HepG2 (cell line): ENCODE data around the gene HSPA1A. TPM values are rescaled to one million over a fixed set of nuclear protein-coding genes. Genes with fewer than 3 reads are reported as not detected.
"Not testable (repeated sequence)": the region's sequence is repeated elsewhere in the genome, so short reads cannot be mapped to it uniquely, and the experiment has no call there.

ENCODE experiments used
- ATAC-seq: fragments of 200-7000 bp; cut with Tn5 transposase; 3 replicates; pipeline ENCODE4 v1.9.1; 2020; ENCODE audit warnings: mild to moderate bottlenecking, moderate library complexity
- BruUV-seq: library from RNA; stranded (reverse); fragments of 400-500 nt; replicated peaks from 2 replicates; lab custom pipeline; 2021; lab: Mats Ljungman, UMichigan
- CTCF ChIA-PET: fragments of 300-600 bp; formaldehyde crosslinking; extraction: SDS; loops from one replicate; lab custom pipeline; 2021; ENCODE audit warnings: low total read pairs, inconsistent platforms, low intra/inter-chr PET ratio; lab: Yijun Ruan, JAX
- POLR2A ChIA-PET: fragments of 350-600 bp; sonication (Branson Sonifier 250); formaldehyde crosslinking; loops from one replicate; lab custom pipeline; 2020; ENCODE audit warnings: antibody characterized with exemption, inconsistent platforms; lab: Yijun Ruan, JAX
- DNase-seq: peaks from one replicate; pipeline ENCODE4 v3.0.0-alpha.2; 2015; ENCODE audit warnings: low spot score
- FAIRE-seq: peaks from 3 replicates; lab custom pipeline; 2011; peaks lifted over from hg19 to GRCh38; lab: Jason Lieb, UNC
- H2AFZ ChIP-seq: one replicate; pipeline ENCODE4 v1.6.1; 2011; ENCODE audit warnings: low read length, inconsistent platforms
- H3K27ac ChIP-seq: fragments of 300-600 bp; 3 replicates; pipeline ENCODE4 v1.8.0; 2011; ENCODE audit warnings: mixed run types, mild to moderate bottlenecking, mixed read lengths, low read length, inconsistent platforms; ENCODE audit not compliant: insufficient read depth; ENCODE audit errors: extremely low read length
- H3K27me3 ChIP-seq, 2 experiments: fragments of 200-600 bp in 1 of 2; 2 replicates in 1 of 2; 3 replicates in 1 of 2; pipeline versions ENCODE4 v1.6.0 to v1.8.0; 2011; ENCODE audit warnings: low read length in 2 of 2, mild to moderate bottlenecking in 2 of 2, moderate library complexity in 2 of 2, inconsistent platforms in 1 of 2; ENCODE audit not compliant: insufficient read depth in 2 of 2, control insufficient read depth in 1 of 2
- H3K36me3 ChIP-seq, 2 experiments: fragments of 200-600 bp in 1 of 2; replicated peaks in 1 of 2; 2 replicates in 1 of 2; 3 replicates in 1 of 2; pipeline versions ENCODE4 v1.5.1 to v1.8.0; 2011; ENCODE audit warnings: low read length in 2 of 2, inconsistent platforms in 1 of 2; ENCODE audit not compliant: insufficient read depth in 2 of 2, control insufficient read depth in 1 of 2
- H3K4me1 ChIP-seq: 2 replicates; pipeline ENCODE4 v1.5.1; 2012; ENCODE audit warnings: low read length, inconsistent platforms; ENCODE audit not compliant: insufficient read depth
- H3K4me2 ChIP-seq: 2 replicates; pipeline ENCODE4 v1.6.0; 2011; ENCODE audit warnings: low read depth, low read length, inconsistent platforms
- H3K4me3 ChIP-seq, 3 experiments: fragments of 200-600 bp in 1 of 3; sonication (generic), shearing (Covaris generic) in 1 of 3; replicated peaks in 1 of 3; 2 replicates each; pipeline ENCODE4 v1.5.1; 2011 to 2016; ENCODE audit warnings: low read length in 3 of 3, inconsistent platforms in 2 of 3, low read depth in 2 of 3, mild to moderate bottlenecking in 2 of 3, control low read depth in 1 of 3, mixed read lengths in 1 of 3; ENCODE audit not compliant: insufficient read depth in 1 of 3
- H3K79me2 ChIP-seq: one replicate; pipeline ENCODE4 v1.6.1; 2011; ENCODE audit warnings: low read length, inconsistent platforms; ENCODE audit not compliant: insufficient read depth
- H3K9ac ChIP-seq: 2 replicates; pipeline ENCODE4 v1.6.0; 2011; ENCODE audit warnings: mild to moderate bottlenecking, low read depth, low read length, inconsistent platforms; ENCODE audit not compliant: insufficient read depth
- H3K9me3 ChIP-seq: 2 replicates; pipeline ENCODE4 v1.5.1; 2012; ENCODE audit warnings: mild to moderate bottlenecking, low read length
- H4K20me1 ChIP-seq: 2 replicates; pipeline ENCODE4 v1.6.0; 2011; ENCODE audit warnings: inconsistent platforms, mild to moderate bottlenecking, low read length, moderate library complexity; ENCODE audit not compliant: insufficient read depth
- AGO1 ChIP-seq: fragments of 200-400 bp; formaldehyde crosslinking; IDR thresholded peaks from 2 replicates; pipeline ENCODE4 v1.6.1; 2017; ENCODE audit warnings: mild to moderate bottlenecking, low read depth, low read length, moderate library complexity; ENCODE audit not compliant: poor library complexity, severe bottlenecking
- ERF ChIP-seq: IDR thresholded peaks from 2 replicates; pipeline ENCODE4 v1.6.1; 2018; ENCODE audit warnings: missing biosample characterization, missing genetic modification reagents
- ZBTB38 ChIP-seq: sonication (generic); formaldehyde crosslinking; IDR thresholded peaks from 2 replicates; pipeline ENCODE4 v1.5.1; 2020; ENCODE audit warnings: mild to moderate bottlenecking, missing genetic modification reagents
- ZNF121 ChIP-seq: sonication (generic); formaldehyde crosslinking; IDR thresholded peaks from 2 replicates; pipeline ENCODE4 v1.5.0; 2020; ENCODE audit warnings: mild to moderate bottlenecking, missing genetic modification reagents
- ZNF441 ChIP-seq: sonication (generic); formaldehyde crosslinking; IDR thresholded peaks from 2 replicates; pipeline ENCODE4 v1.7.0; 2021; ENCODE audit warnings: missing genetic modification reagents, borderline replicate concordance
- WGBS: methylation state at CpG from one replicate; pipeline ENCODE4 v1.1.6; 2017; ENCODE audit warnings: low lambda C conversion rate; 5-methylcytosine and 5-hydroxymethylcytosine counted together
- in situ Hi-C: cut with HindIII; loops from 2 replicates; pipeline ENCODE4 v1.10.0; 2017; ENCODE audit warnings: low pct_unique_long_range_greater_than_20kb; ENCODE audit not compliant: extremely low pct_ligation_motif_present
- intact Hi-C: fragments of 100-400 bp; cut with micrococcal nuclease; formaldehyde crosslinking; loops from one replicate; pipeline ENCODE4 v1.10.0; 2022; ENCODE audit not compliant: unreplicated experiment
- polyA plus RNA-seq, 8 experiments: library from polyadenylated mRNA; depleted of rRNA in 3 of 8; stranded (reverse) in 7 of 8; unstranded in 1 of 8; fragments of >200 nt; fragmentation: Illumina TruSeq in 4 of 8; extraction: Trizol in 4 of 8; gene quantifications; 2 replicates each; pipeline versions ENCODE4 v1.2.1 to v1.2.3, GENCODE V29; 2011 to 2016; ENCODE audit warnings: low read depth in 4 of 8, missing spikeins in 1 of 8, mixed read lengths in 1 of 8; ENCODE audit not compliant: insufficient read depth in 1 of 8
- total RNA-seq, 5 experiments: library from RNA; depleted of rRNA; stranded (reverse); fragments of >200 nt; fragmentation: Illumina TruSeq; extraction: Trizol; gene quantifications; 2 replicates each; pipeline ENCODE4 v1.2.3, GENCODE V29; 2016; ENCODE audit warnings: low read depth in 1 of 5
- TF ChIP-seq, protein P1 (sequence below), 2 experiments: fragments of 450-650 bp in 1 of 2; sonication (generic) in 1 of 2; formaldehyde crosslinking in 1 of 2; IDR thresholded peaks; 2 replicates each; pipeline versions ENCODE4 v1.6.1 to v1.8.0; 2016 to 2022; ENCODE audit warnings: antibody characterized with exemption in 1 of 2, mild to moderate bottlenecking in 1 of 2, missing genetic modification reagents in 1 of 2

HSPA1A gene
- total and polyA plus RNA-seq, 2 of the 13 experiments (the other 11 are each of a cell fraction or from before 2014, with no cell fraction given): 44.5 to 85.0 TPM

DNA sequence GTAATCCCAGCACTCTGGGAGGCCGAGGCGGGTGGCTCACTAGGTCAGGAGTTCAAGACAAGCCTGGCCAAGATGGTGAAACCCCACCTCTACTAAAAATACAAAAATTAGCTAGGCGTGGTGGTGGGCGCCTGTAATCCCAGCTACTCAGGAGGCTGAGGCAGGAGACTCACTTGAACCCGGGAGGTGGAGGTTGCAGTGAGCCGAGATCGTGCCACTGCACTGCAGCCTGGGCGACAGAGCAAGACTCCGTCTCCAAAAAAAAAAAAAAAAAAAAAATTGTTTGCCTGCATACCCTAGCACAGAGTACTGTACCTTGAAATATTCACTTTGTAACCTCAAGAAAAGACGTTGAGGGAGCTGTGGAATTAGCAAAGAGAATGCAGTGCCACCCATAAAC, 5.1 kb downstream of the HSPA1A start:
- peak overlapping the region in 1 of 3 experiments; percentile 45; a peak in 3 of 6 replicates for H3K4me3 ChIP-seq
- H3K27me3 ChIP-seq, BruUV-seq, in situ Hi-C loops, H3K36me3 ChIP-seq, FAIRE-seq, CTCF ChIA-PET, ATAC-seq, H4K20me1 ChIP-seq, H2AFZ ChIP-seq, H3K9me3 ChIP-seq, DNase-seq, intact Hi-C loops: not testable (repeated sequence)
- 68% methylated on average over 10 of the region's 10 CpGs for WGBS
- H3K9ac ChIP-seq: peak overlapping the region; percentile 72
- H3K4me2 ChIP-seq: peak overlapping the region; percentile 76
- peak; percentile 7; the same call in 1 of the 2 replicates for TF ChIP-seq ERF (CRISPR knock-in tag)
- peak; percentile 62; the same call in 1 of the 2 replicates for TF ChIP-seq ZNF121 (CRISPR knock-in tag)
- peak; percentile 66; the same call in 1 of the 2 replicates for TF ChIP-seq ZBTB38 (CRISPR knock-in tag)
- TF ChIP-seq ZNF441 (CRISPR knock-in tag): peak; percentile 56; the same call in 1 of the 2 replicates
- TF ChIP-seq, protein P1, sequence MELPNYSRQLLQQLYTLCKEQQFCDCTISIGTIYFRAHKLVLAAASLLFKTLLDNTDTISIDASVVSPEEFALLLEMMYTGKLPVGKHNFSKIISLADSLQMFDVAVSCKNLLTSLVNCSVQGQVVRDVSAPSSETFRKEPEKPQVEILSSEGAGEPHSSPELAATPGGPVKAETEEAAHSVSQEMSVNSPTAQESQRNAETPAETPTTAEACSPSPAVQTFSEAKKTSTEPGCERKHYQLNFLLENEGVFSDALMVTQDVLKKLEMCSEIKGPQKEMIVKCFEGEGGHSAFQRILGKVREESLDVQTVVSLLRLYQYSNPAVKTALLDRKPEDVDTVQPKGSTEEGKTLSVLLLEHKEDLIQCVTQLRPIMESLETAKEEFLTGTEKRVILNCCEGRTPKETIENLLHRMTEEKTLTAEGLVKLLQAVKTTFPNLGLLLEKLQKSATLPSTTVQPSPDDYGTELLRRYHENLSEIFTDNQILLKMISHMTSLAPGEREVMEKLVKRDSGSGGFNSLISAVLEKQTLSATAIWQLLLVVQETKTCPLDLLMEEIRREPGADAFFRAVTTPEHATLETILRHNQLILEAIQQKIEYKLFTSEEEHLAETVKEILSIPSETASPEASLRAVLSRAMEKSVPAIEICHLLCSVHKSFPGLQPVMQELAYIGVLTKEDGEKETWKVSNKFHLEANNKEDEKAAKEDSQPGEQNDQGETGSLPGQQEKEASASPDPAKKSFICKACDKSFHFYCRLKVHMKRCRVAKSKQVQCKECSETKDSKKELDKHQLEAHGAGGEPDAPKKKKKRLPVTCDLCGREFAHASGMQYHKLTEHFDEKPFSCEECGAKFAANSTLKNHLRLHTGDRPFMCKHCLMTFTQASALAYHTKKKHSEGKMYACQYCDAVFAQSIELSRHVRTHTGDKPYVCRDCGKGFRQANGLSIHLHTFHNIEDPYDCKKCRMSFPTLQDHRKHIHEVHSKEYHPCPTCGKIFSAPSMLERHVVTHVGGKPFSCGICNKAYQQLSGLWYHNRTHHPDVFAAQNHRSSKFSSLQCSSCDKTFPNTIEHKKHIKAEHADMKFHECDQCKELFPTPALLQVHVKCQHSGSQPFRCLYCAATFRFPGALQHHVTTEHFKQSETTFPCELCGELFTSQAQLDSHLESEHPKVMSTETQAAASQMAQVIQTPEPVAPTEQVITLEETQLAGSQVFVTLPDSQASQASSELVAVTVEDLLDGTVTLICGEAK (IDR thresholded peaks at IDR 0.05): not testable (repeated sequence)
- TF ChIP-seq, protein P1 (CRISPR knock-in tag; IDR thresholded peaks at IDR 0.05): 0 out of 2 replicates have a peak, but pooled peaks have one; percentile 37
- TF ChIP-seq AGO1: peak; percentile 14
- H3K27ac ChIP-seq: peak overlapping the region; percentile 86
- peaks cover 51% of the 10 kb centered on the region for H3K4me1 ChIP-seq
- peaks cover 27% of the 10 kb centered on the region for H3K79me2 ChIP-seq
- POLR2A ChIA-PET: interaction anchor here (0.7 to 6.9 kb wide), 14 partner anchors 11 to 169 kb away, joined by 3 to 66 read pairs (median 4); partner anchors contain the start of genes APOM, LSM2, VARS1 and VWA7
